ENCODE data around the gene EPHB1.

Gene EPHB1

GRCh38 chr3:134911586-134912548 lies 116.8 kb downstream of the EPHB1 start:
- no peak for DNase-seq (ENCODE audit: low spot score)

GRCh38 chr3:134916276-134916961 lies 121.4 kb downstream of the EPHB1 start:
- DNase-seq (ENCODE audit: low spot score): no peak

- no peak for DNase-seq (ENCODE audit: low spot score)
Observed at GRCh38 chr3:134917631-134918030, 122.6 kb downstream of the EPHB1 start.

GRCh38 chr3:134918441-134918840 lies 123.4 kb downstream of the EPHB1 start:
- no peak for DNase-seq (ENCODE audit: low spot score)

- DNase-seq (ENCODE audit: low spot score): no peak
Observed at GRCh38 chr3:134922101-134922500, 127.0 kb downstream of the EPHB1 start.

GRCh38 chr3:134922866-134923265 lies 127.8 kb downstream of the EPHB1 start:
- DNase-seq (ENCODE audit: low spot score): no peak

- DNase-seq (ENCODE audit: low spot score): no peak
Observed at GRCh38 chr3:134923286-134923685, 128.2 kb downstream of the EPHB1 start.

- DNase-seq (ENCODE audit: low spot score): no peak
Observed at GRCh38 chr3:134927599-134927998, 132.5 kb downstream of the EPHB1 start.

GRCh38 chr3:134928392-134928791 lies 133.3 kb downstream of the EPHB1 start:
- no peak for DNase-seq (ENCODE audit: low spot score)

- DNase-seq (ENCODE audit: low spot score): no peak
Observed at GRCh38 chr3:134928819-134929218, 133.8 kb downstream of the EPHB1 start.

GRCh38 chr3:134929976-134930375 lies 134.9 kb downstream of the EPHB1 start:
- no peak for DNase-seq (ENCODE audit: low spot score)

GRCh38 chr3:134931045-134931785 lies 136.2 kb downstream of the EPHB1 start:
- no peak for DNase-seq (ENCODE audit: low spot score)

- DNase-seq (ENCODE audit: low spot score): no peak
Observed at GRCh38 chr3:134932035-134932434, 137.0 kb downstream of the EPHB1 start.

- no peak for DNase-seq (ENCODE audit: low spot score)
Observed at GRCh38 chr3:134933997-134934396, 138.9 kb downstream of the EPHB1 start.

- DNase-seq (ENCODE audit: low spot score): no peak
Observed at GRCh38 chr3:134934933-134935332, 139.9 kb downstream of the EPHB1 start.

GRCh38 chr3:134937256-134938028 lies 142.4 kb downstream of the EPHB1 start:
- DNase-seq (ENCODE audit: low spot score): no peak

GRCh38 chr3:134938029-134938525 lies 143.0 kb downstream of the EPHB1 start:
- DNase-seq (ENCODE audit: low spot score): no peak

GRCh38 chr3:134939978-134940377 lies 144.9 kb downstream of the EPHB1 start:
- DNase-seq (ENCODE audit: low spot score): no peak

- DNase-seq (ENCODE audit: low spot score): no peak
Observed at GRCh38 chr3:134941820-134942219, 146.8 kb downstream of the EPHB1 start.

GRCh38 chr3:134944429-134944828 lies 149.4 kb downstream of the EPHB1 start:
- no peak for DNase-seq (ENCODE audit: low spot score)

- no peak for DNase-seq (ENCODE audit: low spot score)
Observed at GRCh38 chr3:134949150-134949549, 154.1 kb downstream of the EPHB1 start.

- DNase-seq (ENCODE audit: low spot score): no peak
Observed at GRCh38 chr3:134952371-134952770, 157.3 kb downstream of the EPHB1 start.
